Heart right ventricle (tissue), 16 donors: Measurements from ENCODE around the gene FARP2. TPM values are rescaled to one million over a fixed set of nuclear protein-coding genes. Genes with fewer than 3 reads are reported as not detected.

Experiments used
- ATAC-seq, 8 donors: fragments of 200-7000 bp; cut with Tn5 transposase; one replicate each; pipeline ENCODE4 v1.9.1; 2020; ENCODE audit warnings: mild to moderate bottlenecking in 8 of 8, moderate library complexity in 8 of 8, moderate number of reproducible peaks in 1 of 8
- DNase-seq, 2 donors: peaks; one replicate each; pipeline ENCODE4 v3.0.0-alpha.2; 2020
- H3K27ac ChIP-seq, 10 donors: fragments of 200-600 bp; sonication (generic) in 2 of 10; one replicate each; pipeline versions ENCODE4 v1.5.0 to v1.8.0; 2020 to 2022; ENCODE audit warnings: mild to moderate bottlenecking in 3 of 10
- H3K27me3 ChIP-seq, 7 donors: fragments of 200-600 bp; one replicate each; pipeline ENCODE4 v1.8.0; 2021 to 2022; ENCODE audit warnings: mild to moderate bottlenecking in 2 of 7
- H3K36me3 ChIP-seq, 9 donors: fragments of 200-600 bp; sonication (generic) in 1 of 9; one replicate each; pipeline versions ENCODE4 v1.5.0 to v1.8.0; 2020 to 2022; ENCODE audit warnings: mild to moderate bottlenecking in 2 of 9
- H3K4me1 ChIP-seq, 9 donors: fragments of 200-600 bp; sonication (generic) in 1 of 9; one replicate each; pipeline versions ENCODE4 v1.5.0 to v1.8.0; 2020 to 2022; ENCODE audit warnings: mild to moderate bottlenecking in 4 of 9
- H3K4me3 ChIP-seq, 10 donors: fragments of 200-600 bp; sonication (generic) in 2 of 10; one replicate each; pipeline versions ENCODE4 v1.5.0 to v1.8.0; 2020 to 2022; ENCODE audit warnings: mild to moderate bottlenecking in 7 of 10, moderate library complexity in 2 of 10
- H3K9me3 ChIP-seq, 11 donors: fragments of 200-600 bp in 10 of 11; sonication (generic) in 2 of 11; one replicate each; pipeline versions ENCODE4 v1.5.0 to v1.8.0; 2013 to 2022; ENCODE audit warnings: mild to moderate bottlenecking in 2 of 11, control low read depth in 1 of 11, moderate library complexity in 1 of 11
- CTCF ChIP-seq, 9 donors: fragments of 200-600 bp; sonication (generic) in 2 of 9; IDR thresholded peaks; one replicate each; pipeline versions ENCODE4 v1.5.0 to v1.8.0; 2021 to 2022; ENCODE audit warnings: antibody characterized with exemption in 9 of 9, mild to moderate bottlenecking in 5 of 9, moderate library complexity in 1 of 9
- WGBS, 2 donors: extraction: QIAGEN DNeasy Blood & Tissue Kit; methylation state at CpG; one replicate each; pipeline ENCODE4 v1.1.7; 2013; ENCODE audit warnings: inconsistent platforms in 1 of 2; 5-methylcytosine and 5-hydroxymethylcytosine counted together
- intact Hi-C, 10 donors: fragments of 100-400 bp; cut with DNase I; formaldehyde crosslinking; loops; one replicate each; pipeline versions ENCODE4 v1.11.1 to v1.14.2; 2022
- polyA plus RNA-seq, 2 donors: library from polyadenylated mRNA; stranded (reverse); fragments of 200-250 nt; gene quantifications; one replicate each; pipeline ENCODE4 v1.2.3, GENCODE V29; 2013
- total RNA-seq, 10 donors: library from RNA; stranded (reverse); fragmentation: NEBNext Ultra II Directional in 3 of 10; extraction: Animal tissue kit (Norgen Biotek cat#: 25700) in 3 of 10; gene quantifications; one replicate each; pipeline versions ENCODE4 v1.2.1 to v1.2.4, GENCODE V29; 2021 to 2023
- donor health status: Arrhythmogenic right ventricular cardiomyopathy.
- donor health status: ischemic (EF 13 %, LVEDD 7.1; RV severe dilation, severe dysfunction).
- donor health status: healthy with polysubstance abuse.
- donor health status: DM: no; HTN: yes; CAD: no.
- donor health status: DM: no; HTN: no; CAD: no.
- donor health status: ischemic (EF 25% LVEDD 6.9; RV normal size, moderate dysfunction).
- donor health status: ischemic (EF 25% LVEDD 5.7; RV mildly dilated, moderate dysfunction).
- donor health status: healthy.
- donor health status: DM: yes; HTN: yes; CAD: no.
- donor health status: Ischemic cardiomyopathy.
- donor health status: ischemic (EF 35%, LVEDD 5.7; RV mildly dilated, moderate dysfunction).
- donor health status: nonischemic (EF 11% LVEDD 7.7; RV severe dilation, severe dysfunction).
- donor health status: DM: yes; HTN: yes; CAD: no.
- donor health status: PGD.
- donor health status: ischemic (EF 29% LVEDD 5.4; RV normal size, mild dysfunction).
- donor health status: nonischemic (EF 23%, LVEDD 6.1; RV moderate dilation, normal function).

FARP2 gene
- total and polyA plus RNA-seq, 12 donors = 7.1 to 23.6 (median 19.3) TPM

GRCh38 chr2:241495172-241496002 lies 139.3 kb downstream of the FARP2 start:
- peaks cover 0 to 96% (median 20%) of the 10 kb centered on the region in 9 donors for H3K36me3 ChIP-seq
- no peak overlapping the region for H3K27ac ChIP-seq
- H3K4me3 ChIP-seq = no peak overlapping the region
- H3K9me3 ChIP-seq = no peaks in the 10 kb centered on the region
- 81 to 85% methylated on average over 34 of the region's 34 CpGs for WGBS, 2 donors
- no peaks in the 10 kb centered on the region for H3K27me3 ChIP-seq
- TF ChIP-seq CTCF (IDR thresholded peaks at IDR 0.05) = no peak
- DNase-seq = no peak
- H3K4me1 ChIP-seq = no peaks in the 10 kb centered on the region
- intact Hi-C loops = no loop called here
- ATAC-seq = no peak

- WGBS, 2 donors = 93 to 94% methylated on average over 28 of the region's 28 CpGs
- ATAC-seq = no peak
- peaks cover 0 to 96% (median 20%) of the 10 kb centered on the region in 9 donors for H3K36me3 ChIP-seq
Observed at GRCh38 chr2:241496003-241496707, 140.1 kb downstream of the FARP2 start.

GRCh38 chr2:241496904-241497877 lies 141.1 kb downstream of the FARP2 start:
- DNase-seq = no peak
- no peak overlapping the region for H3K27ac ChIP-seq
- intact Hi-C loops = no loop called here
- TF ChIP-seq CTCF (IDR thresholded peaks at IDR 0.05) = no peak
- H3K4me1 ChIP-seq = no peaks in the 10 kb centered on the region
- 92% methylated on average over 29 of the region's 29 CpGs for WGBS, 2 donors
- ATAC-seq = no peak
- no peaks in the 10 kb centered on the region for H3K27me3 ChIP-seq
- peaks cover 0 to 97% (median 20%) of the 10 kb centered on the region in 9 donors for H3K36me3 ChIP-seq
- no peaks in the 10 kb centered on the region for H3K9me3 ChIP-seq
- H3K4me3 ChIP-seq = no peak overlapping the region

More at GRCh38 chr2:241496003-241496707, 140.1 kb downstream of the FARP2 start:
- intact Hi-C loops = no loop called here
- no peaks in the 10 kb centered on the region for H3K9me3 ChIP-seq
- no peak for TF ChIP-seq CTCF (IDR thresholded peaks at IDR 0.05)
- H3K4me3 ChIP-seq = no peak overlapping the region
- no peaks in the 10 kb centered on the region for H3K27me3 ChIP-seq
- DNase-seq = no peak
- no peaks in the 10 kb centered on the region for H3K4me1 ChIP-seq
- H3K27ac ChIP-seq = no peak overlapping the region
